GM18502 (cell line): ENCODE data around the gene CRADD.
"Not testable (repeated sequence)": the region's sequence is repeated elsewhere in the genome, so short reads cannot be mapped to it uniquely, and the experiment has no call there.

Source experiments
- ATAC-seq: cut with Tn5 transposase; IDR thresholded peaks from one replicate; pipeline ENCODE4 v1.9.1; 2021; ENCODE audit warnings: mild to moderate bottlenecking; ENCODE audit not compliant: unreplicated experiment, poor library complexity

CRADD gene

DNA sequence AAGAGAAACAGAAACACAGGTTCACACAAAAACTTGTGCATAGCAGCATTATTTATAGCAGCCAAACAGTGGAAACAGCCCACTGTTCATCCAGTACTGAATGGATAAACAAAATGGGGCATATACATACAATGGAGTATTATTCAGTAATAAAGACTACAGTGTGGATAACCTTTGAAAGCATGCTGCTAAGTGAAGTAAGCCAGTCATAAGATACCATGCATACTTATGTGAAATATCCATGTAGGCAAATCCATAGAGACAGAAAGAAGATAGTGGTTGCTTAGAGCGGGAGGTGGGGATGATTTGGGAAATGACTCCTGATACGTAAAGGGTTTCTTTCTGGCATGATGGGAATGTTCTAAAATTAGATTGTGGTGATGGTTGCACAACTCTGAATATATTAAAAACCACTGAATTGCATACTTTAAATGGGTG lies 99.4 kb downstream of the CRADD start:
- ATAC-seq: no peak

DNA sequence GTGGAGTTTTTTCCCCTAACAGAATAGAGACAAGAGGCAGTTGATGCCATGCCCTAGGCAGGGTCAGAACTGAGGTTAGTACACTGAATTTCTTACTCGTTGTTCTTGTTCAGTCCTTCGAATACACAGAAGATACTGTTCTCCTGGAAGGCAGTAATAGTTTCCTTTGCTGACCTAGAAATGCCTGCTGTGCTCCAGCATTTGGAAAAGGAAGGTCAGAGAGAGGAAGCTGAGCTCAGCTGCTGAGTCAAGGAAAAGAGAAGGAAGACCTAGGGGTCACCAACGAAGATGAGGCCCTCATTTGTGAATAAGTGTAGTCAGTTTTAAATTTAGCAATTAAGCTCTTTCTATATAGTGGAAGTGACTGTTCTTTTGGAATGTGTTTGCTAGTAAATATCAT lies 100.1 kb downstream of the CRADD start:
- ATAC-seq: no peak

DNA sequence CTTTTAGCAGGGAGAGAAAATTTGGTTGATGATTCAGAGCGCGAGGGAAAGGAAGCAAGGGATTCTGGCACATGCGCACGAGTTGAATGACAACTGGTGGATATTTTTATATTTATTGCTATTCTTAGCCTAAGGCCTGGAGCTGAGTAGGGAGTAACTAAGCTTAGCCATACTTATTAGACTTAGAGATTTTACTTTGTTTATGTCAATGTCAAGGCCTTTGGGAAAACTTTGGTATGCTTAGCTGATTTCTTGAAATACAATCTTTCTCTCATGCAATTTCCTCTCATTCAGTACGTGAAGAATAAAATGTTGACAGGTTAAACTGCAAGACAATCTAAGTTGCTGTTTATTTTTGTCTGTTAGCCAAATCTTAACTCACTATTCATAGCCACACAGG lies 101.1 kb downstream of the CRADD start:
- ATAC-seq: no peak

DNA sequence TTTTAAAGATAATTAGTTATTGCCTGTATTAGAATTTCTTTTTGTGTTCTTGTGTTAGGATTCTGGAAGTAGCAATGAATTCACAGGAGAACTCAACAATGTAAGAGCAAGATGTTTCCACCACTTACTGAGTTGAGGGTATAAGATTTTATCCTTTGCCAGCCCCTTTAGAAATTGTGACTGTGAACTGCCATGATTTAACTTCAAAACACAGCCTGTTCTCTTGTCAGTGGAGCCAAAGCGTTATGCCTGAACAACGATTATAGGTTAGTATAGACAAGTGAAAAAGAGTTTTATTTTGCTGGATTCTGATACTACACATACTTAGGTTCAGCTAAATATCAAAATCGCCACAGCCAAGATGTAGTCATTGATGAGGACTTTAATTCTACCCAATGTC lies 101.6 kb downstream of the CRADD start:
- ATAC-seq: no peak

DNA sequence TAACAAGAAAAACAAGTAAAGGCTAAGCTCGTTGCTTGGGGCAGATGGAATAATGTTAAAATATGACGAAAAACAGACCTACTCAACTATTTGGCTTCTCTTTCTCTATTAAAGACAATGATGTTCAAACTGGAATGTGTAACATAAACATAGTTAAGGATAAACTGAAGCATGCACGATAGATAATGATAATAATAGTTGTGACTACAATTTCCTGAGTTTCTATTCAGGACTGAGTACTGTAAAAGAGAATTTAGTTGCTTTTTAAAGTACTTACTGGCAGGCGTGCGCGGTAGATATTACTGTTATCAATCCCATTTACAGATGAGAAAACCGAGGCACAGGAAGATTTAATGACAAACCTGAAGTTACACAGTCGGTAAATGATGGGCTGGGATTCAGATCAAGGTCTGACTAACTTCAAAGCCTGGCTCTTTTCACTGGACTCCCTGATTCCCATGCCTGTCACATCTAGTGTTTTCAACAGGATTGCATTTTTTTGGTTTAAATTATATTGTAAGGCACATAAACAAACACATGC lies 103.0 kb downstream of the CRADD start:
- ATAC-seq: no peak

DNA sequence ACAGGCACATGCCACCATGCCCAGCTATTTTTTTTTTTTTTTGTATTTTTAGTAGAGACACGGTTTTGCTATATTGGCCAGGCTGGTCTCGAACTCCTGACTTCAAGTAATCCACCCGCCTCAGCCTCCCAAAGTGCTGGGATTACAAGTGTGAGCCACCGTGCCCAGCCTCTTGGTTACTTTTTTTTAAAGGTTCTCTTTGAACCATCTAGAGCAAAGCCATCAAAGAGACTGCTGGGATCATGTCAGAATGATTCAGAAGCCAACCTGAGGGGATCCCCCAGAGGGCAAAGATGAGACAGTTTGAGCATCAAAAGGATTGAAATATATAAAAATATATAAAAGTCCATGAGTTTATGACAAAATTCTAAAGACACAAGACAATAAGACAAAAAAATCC lies 103.7 kb downstream of the CRADD start:
- not testable (repeated sequence) for ATAC-seq

DNA sequence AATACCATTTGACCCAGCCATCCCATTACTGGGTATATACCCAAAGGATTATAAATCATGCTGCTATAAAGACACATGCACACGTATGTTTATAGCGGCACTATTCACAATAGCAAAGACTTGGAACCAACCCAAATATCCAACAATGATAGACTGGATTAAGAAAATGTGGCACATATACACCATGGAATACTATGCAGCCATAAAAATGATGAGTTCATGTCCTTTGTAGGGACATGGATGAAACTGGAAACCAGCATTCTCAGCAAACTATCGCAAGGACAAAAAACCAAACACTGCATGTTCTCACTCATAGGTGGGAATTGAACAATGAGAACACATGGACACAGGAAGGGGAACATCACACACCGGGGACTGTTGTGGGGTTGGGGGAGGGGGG lies 104.8 kb downstream of the CRADD start:
- ATAC-seq: not testable (repeated sequence)

DNA sequence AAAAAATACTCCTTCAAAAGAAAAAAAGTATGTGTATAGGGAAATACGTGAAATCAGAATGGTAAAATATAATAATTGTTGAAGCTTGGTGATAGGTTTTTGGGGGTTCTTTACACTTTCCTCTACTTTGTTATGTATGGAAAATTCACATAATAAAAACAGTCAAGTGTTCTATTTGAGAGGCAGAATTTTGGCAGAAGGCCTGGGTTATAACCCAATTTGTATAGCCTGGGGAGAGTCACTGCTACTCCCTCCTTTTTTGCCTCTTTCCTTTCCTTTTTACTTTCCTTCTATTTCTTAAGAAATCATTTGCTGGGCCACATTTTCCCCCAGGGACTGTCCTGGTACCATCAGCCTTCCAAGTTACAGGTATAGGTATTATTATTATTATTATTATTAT lies 105.7 kb downstream of the CRADD start:
- ATAC-seq: no peak

DNA sequence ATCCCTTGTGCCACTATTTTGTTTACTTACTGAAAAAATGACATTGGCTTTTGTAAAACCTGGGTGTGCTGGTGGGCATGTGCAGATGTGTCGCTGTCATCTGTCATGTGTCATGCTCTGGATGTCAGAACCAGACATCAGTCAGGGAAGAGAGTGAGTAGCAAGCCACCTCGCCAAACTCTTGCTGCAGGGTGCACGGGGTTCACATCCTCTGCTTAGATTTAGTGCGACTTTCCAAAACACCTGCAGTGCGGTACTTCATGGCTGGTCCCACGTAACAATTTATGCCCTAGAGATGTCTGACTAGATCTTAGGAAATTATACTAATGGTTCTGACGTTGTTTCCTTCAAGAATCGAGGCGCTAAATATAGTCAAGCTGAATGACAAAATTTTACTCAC lies 106.7 kb downstream of the CRADD start:
- no peak for ATAC-seq

DNA sequence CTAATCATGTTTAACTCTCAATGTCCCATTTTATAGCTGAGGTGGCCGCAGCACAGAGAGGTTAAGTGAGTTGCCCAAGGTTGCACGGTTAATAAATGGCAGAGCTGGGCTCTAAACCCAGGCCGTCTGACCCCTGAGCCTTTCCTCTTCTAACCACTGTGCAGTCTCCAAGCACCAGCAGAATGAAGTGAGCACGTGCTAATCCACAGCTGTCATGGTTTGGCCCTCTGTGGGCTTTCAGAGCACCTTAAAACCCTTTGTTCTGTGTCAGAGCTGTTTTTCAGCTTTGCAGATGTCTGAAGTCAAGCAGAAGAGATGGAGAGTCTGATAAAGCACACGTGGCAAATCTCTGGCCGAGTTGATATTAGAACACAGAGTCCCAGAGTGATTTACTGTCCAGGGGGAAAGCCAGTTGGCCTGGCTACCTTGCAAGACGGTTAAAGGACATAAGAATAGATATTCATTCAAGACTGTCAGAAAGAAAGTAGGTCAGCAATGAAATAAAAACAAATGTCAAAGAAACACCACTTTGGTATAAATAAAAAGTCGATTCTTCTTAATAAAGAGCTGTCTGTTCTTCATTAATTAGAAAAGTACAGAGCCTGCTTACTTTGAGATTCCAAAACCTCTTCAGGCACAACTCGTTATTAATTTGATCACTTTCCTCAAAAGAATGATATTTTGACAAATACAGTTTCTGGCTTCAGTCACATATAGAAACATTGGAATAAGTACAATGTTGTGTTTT lies 107.3 kb downstream of the CRADD start:
- ATAC-seq: no peak

DNA sequence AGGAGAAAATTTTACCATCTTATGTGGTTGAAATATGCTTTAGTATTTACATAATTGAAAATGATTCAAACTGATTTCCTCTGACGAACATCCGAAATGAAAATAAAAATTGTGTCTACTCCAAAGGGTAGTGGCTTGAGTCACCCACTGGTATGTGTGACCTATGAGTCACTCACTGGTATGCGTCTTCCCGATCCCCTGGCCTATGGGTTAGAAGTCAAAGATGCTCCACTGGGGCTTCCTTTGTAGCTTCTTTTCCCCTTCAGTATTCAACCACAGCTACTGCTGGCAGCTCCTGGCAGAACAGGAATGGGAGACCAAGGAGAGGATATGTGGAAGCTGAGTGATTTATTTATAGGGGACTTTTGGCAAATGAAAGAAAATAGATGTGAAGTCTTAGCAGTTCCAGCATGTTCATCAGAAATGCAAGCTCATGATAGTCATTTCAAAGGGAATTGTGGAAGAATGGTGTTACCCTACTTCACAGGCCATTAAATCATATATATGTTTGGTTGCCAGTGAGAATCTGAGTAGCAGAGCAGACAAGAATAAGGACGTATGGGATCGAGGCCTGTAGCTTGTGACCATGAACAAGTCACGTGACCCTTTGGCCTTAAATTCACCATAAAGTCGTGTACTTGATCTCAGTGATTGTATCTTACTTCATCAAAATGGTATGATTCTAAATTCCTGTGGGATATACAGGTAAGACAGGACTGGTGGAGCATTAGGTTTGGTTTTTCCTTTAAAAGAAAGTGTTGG lies 108.3 kb downstream of the CRADD start:
- ATAC-seq: no peak

DNA sequence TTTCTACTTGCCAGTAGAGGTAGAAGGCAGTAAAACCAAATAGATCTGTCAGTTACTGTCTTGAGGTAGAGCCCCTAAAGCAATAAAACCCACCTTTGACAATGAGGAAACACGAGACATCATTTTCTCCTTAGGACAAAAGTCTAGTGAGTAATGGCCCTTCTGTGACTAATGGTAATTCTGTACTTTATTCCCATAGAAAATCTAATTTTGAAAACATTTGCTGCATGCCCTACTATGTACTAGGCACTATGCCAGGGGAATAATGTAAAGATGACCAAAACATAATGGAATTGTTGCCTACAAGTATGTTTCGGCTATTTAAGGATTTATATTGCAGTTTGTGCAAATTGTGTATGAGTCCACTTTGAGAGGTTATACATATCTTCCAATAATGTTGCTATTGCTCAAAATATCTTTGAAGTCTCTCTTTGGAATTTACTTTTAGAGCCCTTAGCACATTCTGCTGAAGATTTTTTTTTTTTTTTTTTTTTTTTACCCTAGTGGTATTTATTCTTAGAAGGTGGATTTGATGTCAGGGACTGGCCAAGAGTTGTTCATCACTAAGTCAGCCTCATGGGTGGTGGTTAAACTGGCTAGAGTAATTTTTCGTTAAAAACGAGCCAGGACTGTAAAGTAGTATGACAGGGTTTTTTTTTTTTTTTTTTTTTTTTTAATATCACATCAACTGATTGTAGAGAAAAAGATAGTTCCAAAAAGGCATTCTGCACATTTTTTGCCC lies 109.7 kb downstream of the CRADD start:
- no peak for ATAC-seq

DNA sequence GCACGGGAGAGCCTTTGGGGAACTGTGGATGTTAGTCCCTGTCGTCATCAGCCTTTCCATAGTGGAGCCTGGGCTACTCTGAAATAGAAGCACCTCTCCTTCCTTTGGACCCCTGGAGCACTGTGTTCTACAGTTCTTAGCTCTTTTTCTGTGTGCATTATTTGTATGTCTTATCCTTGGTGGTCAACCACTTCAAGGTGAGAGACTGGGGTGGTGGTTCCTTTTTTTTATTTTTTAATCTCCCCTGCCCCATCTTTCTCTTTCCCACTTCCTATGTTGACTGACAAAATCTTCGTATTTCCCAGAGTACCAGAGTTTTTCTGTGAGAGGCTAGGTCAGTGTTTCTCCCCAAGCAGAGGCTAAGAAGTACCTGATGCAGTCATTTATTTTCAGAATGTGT lies 111.7 kb downstream of the CRADD start:
- no peak for ATAC-seq

DNA sequence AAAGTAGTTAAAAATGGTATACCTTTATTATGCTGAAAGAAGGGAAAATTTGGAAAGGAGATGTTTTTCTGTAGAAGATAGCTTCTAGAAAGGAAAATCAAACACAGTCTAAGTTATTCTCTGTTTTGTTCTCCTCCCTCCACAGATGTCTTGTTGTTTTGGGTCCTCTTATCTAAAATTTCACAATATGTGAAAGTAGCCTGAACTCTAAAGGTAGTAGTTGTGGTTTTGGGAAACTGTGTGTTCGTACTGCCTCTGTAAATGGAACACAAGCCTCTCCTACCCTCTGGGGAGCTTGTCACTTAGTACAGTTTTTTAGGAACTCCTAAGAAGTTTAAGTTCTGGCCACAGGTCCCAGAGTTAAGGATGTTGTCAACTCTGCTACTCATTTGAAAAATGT lies 112.6 kb downstream of the CRADD start:
- no peak for ATAC-seq

DNA sequence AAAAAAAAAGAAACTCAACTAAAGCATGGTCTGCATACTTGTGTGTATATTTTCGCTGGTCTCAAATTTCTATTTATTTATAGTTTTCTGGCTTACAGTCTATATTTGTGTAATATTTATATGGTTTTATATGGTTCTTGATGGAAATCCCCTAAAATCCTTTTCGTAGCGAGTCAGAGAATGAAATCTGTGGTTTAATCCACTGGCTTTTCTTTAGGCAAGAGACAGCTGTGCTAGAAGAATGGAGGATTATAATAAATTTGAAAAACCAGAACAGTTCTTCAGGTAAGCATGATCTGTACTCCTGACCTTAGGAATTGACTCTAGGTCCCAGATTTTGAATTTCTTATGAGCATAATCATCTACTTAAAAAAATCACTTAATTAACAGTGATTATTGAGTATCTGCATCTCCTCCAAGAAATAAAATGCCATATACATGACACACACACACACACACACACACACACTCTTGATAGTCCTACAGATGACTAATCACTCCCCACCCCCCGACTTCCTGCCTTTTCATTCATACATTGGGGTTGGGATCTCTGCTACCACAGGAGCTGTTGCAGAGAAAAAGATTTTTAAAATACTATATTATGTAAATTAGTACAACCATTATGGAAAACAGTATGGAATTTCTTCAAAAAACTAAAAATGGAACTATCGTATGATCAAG lies 113.4 kb downstream of the CRADD start:
- no peak for ATAC-seq

DNA sequence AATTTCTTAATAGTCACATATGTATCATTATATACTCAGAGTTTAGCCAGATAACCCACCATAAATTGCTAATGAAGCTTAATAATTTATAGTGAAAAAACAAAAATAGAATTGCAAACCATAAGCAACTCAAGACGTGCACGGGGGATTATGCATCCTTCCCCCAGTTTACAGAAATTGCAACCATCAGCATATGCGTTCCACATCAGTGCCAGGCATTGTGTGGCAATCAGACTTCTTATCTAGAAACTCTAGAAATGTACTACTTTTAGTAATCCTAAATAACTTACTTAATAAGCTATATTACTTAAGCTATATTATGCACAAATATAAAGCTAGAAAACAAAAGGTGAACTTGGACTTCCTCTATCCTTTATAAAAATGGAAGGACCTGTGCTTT lies 115.8 kb downstream of the CRADD start:
- no peak for ATAC-seq

DNA sequence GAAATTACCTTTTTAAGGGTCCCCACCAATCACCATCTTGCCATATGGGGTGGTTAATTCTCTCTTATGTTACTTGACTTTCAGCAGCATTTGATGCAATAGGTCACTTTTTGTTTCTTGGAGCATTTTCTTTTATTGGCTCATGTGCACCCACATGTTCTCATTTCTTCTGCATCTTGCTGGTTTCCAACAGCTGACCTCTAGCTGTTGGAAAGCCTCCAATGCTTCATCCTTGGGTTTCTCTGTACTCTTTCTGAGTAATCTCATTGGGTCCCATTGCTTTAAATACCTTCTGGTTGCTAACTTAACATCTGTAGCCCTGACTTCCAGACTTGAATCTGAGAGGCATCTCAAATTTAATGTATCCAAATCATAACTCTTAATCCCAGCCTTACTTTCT lies 116.8 kb downstream of the CRADD start:
- no peak for ATAC-seq

DNA sequence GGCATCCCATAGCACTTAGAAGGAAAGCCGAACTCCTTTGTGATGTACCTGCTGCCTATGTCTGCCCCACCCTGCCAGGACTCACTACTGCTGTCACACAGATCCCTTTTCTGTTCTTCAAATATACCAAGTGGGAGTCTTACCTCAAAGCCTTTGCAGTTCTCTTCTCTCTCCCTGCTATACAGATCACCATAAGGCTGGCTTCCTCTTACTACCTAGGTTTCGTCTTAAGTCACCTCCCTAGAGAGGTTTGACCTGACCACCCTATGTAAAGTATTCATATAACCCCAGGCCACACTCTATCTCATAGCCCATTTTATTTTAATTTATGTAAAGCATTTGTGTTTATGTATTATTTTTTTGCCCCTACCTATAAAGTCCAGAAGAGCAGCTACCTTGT lies 117.6 kb downstream of the CRADD start:
- no peak for ATAC-seq

DNA sequence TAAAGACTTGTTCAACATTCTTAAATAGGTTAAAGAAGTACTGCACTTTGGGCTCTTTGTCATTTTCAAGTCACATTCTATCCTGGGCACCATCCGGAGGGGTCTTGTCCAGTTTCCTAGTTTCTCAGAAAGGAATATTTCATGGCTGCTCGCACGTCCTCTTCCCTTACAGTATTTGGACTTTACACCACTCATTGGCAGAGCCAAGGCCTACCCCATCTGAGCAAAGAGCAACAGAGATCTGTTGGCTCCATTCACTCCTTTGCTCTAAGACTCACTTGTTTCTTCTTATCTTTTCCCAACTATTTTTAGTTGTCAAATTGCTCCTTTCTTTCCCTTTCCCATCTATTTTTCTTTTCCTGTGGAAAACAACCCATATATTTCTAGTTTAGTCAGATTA lies 118.2 kb downstream of the CRADD start:
- no peak for ATAC-seq

DNA sequence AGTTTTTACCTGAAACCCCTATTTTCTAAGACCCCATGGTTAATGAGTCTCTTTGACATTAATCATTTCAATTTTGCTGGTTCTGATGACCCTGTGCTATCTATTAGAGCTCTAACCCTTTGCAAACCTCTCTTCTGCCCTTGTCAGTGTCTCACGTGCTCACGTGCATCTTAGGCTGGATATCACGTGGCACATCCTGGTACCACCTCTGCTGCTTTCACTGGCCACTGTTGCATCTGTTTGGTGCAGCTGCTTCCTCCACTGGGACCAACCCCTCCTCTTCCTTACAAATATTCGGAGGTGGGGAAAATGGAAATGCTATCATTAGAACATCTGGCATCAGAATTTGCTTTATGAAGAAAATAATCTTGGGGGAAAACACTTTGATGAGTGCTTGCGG lies 119.6 kb downstream of the CRADD start:
- no peak for ATAC-seq
